ENCODE data around the gene INHBE.
"Not testable (repeated sequence)": the region's sequence is repeated elsewhere in the genome, so short reads cannot be mapped to it uniquely, and the experiment has no call there.

The INHBE gene

GRCh38 chr12:57441846-57442427 is 13.2 kb upstream of the INHBE start:
- DNase-seq = no peak

- not testable (repeated sequence) for DNase-seq
These were observed 10.8 kb upstream of the INHBE start for GRCh38 chr12:57444337-57444736.

GRCh38 chr12:57444744-57445143 is 10.4 kb upstream of the INHBE start:
- DNase-seq = no peak

- DNase-seq = no peak
These were observed 8.7 kb upstream of the INHBE start for GRCh38 chr12:57446292-57446960.

- no peak for DNase-seq
These were observed 6.4 kb upstream of the INHBE start for GRCh38 chr12:57448669-57449068.

GRCh38 chr12:57449375-57449774 is 5.7 kb upstream of the INHBE start:
- DNase-seq = no peak

GRCh38 chr12:57450057-57450456 is 5.0 kb upstream of the INHBE start:
- no peak for DNase-seq

GRCh38 chr12:57451233-57451778 is 3.8 kb upstream of the INHBE start:
- no peak for DNase-seq

- DNase-seq = no peak
These were observed 2.7 kb upstream of the INHBE start for GRCh38 chr12:57452181-57452936.

- DNase-seq = peak; percentile 30
These were observed 2.1 kb upstream of the INHBE start for GRCh38 chr12:57452937-57453509.

- no peak for DNase-seq
These were observed 918 bp upstream of the INHBE start for GRCh38 chr12:57454213-57454565.

GRCh38 chr12:57455374-57456144 is 452 bp downstream of the INHBE start:
- peak; percentile 11 for DNase-seq

- DNase-seq = no peak
These were observed 1.1 kb downstream of the INHBE start for GRCh38 chr12:57456145-57456700.

GRCh38 chr12:57456737-57457490 is 1.8 kb downstream of the INHBE start:
- DNase-seq = no peak

- DNase-seq = no peak
These were observed 3.6 kb downstream of the INHBE start for GRCh38 chr12:57458665-57459054.

- peak; percentile 90 for DNase-seq
These were observed 4.1 kb downstream of the INHBE start for GRCh38 chr12:57459055-57459749.

GRCh38 chr12:57459750-57460467 is 4.8 kb downstream of the INHBE start, which contains the start of gene GLI1:
Gene GLI1 (plus strand): TSS chr12:57459785. CDS start chr12:57463692, 3,907 bp downstream.
- DNase-seq = no peak

- DNase-seq = no peak
These were observed 5.3 kb downstream of the INHBE start for GRCh38 chr12:57460468-57460784.

- DNase-seq = no peak
These were observed 5.8 kb downstream of the INHBE start for GRCh38 chr12:57460841-57461275.

GRCh38 chr12:57461276-57461916 is 6.3 kb downstream of the INHBE start:
- no peak for DNase-seq
